HG03442 (cell line): ENCODE data around the gene RNF14.

Experiments used
- ATAC-seq: cut with Tn5 transposase; IDR thresholded peaks from one replicate; pipeline ENCODE4 v1.9.1; 2021; ENCODE audit warnings: mild to moderate bottlenecking, moderate library complexity; ENCODE audit not compliant: unreplicated experiment

Gene RNF14

DNA sequence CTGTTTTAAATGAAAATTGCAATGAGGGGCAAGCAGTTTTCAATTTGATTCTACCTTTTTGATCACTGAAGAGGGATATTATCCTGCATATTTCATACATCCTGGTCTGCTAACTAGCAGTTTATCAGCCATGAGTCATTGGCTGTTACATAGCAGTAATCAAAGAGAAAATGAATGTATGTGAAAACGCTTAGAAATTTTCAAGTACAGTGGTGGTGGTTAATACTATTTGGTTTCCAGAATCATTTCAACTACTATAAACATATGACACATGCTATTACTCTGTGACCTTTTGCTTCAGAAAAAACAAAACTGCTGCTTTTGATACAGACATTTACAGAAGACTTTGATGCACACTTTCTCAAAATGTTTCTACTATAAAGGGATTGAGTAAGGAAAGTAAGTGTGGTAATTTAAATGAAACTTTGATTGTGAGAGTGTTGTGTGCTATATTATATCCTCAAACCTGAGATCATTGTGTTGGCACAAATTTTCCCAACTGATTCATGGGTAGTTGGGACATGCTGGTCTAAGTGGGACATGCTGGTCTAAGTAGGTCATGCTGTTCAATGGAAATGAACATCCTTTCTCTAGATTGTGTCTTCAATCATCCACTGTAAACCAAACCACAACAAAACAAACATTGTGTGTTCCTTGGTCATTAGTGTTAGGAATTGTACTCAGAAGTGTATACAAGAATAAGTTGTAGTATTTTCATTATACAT is 5.1 kb downstream of the RNF14 start:
- ATAC-seq, result no peak

GRCh38 chr5:141976176-141976575 is 7.3 kb downstream of the RNF14 start:
- no peak for ATAC-seq

DNA sequence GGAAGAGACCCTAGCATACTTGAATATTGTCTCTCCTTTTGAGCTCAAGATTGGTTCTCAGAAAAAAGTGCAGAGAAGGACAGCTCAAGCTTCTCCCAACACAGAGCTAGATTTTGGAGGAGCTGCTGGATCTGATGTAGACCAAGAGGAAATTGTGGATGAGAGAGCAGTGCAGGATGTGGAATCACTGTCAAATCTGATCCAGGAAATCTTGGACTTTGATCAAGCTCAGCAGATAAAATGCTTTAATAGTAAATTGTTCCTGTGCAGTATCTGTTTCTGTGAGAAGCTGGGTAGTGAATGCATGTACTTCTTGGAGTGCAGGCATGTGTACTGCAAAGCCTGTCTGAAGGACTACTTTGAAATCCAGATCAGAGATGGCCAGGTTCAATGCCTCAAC is 9.5 kb downstream of the RNF14 start:
- no peak for ATAC-seq

GRCh38 chr5:141982626-141983025 is 13.7 kb downstream of the RNF14 start:
- no peak for ATAC-seq

GRCh38 chr5:141986072-141986471 is 17.2 kb downstream of the RNF14 start:
- no peak for ATAC-seq

DNA sequence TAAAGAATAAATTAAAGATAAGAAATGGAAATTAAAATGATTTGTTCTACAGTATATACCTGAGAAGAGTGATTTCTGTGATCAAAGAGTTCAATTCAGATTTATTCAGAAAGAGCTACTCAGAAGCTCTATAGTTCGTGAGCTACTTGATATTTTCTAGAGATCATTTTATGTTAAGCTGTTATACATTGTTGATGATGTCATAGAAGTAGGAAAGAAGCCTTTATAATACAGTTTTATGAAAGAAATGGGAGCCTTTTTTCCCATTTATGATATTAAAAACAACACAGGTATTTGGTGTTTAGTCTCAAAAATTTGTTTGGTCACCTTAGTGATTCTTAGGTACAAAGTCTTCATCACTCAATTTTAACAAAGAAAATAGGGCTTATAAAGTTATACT is 20.8 kb downstream of the RNF14 start:
- no peak for ATAC-seq

DNA sequence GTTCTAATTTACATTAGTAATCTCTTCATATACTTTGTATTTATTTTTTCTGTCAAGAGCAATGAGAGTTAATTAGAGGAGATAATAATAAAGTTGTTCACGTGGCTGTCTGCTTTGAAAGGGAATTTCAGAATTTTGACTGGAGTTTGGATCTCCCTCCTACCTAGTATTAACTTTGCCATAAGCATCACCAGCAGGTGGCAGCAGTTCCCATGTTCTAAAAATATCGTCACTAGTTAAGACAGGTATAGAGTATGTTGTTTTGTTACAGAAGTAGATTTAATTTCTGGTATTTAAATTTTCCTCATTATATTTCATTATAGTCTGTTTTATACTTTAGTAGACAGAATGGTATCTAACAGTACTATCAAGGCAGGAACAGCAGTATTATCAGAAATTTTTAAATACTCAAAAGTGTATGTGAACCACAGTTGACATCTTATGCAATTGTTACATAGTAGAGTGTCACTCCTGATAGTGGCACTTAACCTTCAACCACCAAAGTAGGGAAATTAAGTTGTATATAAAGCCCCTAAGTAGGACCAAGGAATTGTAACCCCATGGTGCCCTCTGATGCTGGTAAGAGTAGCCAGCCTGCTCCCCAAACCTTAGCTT is 23.6 kb downstream of the RNF14 start:
- ATAC-seq, result no peak

DNA sequence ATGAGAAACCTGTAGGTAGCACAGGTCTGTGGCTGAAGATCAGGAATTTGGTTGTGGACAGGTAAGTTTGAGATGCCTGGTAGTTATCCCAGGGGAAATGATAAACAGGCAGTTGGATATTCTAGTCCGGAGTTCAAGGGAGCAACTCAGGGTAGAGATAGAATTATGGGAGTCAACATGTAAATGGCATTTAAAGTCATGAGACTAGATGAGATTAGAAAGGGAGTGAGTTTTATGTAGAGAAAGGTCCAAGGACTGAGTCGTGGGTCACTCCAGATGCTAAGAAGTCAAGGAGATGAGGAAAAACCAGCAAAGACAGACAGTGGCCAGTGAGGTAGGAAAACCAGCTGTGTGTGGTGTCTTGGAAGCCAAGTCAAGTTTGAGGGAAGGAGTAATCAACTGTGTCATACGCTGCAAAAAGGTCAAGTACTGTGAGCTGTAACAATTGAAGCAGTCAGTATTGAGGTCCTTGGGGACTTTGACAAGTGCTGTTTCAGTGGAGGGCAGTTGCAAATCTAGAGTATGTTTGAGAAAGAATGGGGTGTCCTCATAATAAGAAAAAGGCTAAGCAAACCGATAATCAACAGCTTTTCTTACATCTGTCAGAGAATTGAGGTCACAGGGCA is 25.7 kb downstream of the RNF14 start:
- no peak for ATAC-seq

DNA sequence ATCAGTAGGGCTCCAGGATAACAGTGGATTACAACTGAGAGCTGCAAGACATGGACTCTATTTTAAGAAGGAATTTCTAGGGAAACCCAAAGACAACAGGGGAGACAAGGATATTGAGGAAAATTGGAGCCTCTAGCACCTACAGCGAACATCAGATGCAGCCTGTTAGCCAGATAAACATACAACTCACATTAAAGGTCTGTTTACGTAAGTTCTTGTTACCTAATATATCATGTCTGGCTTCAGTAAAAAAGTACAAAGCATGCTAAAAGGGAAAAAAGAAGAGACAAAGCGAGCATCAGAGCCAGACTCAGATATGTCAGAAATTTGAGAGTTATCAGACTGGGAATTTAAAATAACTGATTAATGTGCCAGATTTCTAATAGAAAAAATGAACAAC is 26.8 kb downstream of the RNF14 start:
- ATAC-seq, result no peak

- ATAC-seq, result no peak
These were observed 28.6 kb downstream of the RNF14 start for GRCh38 chr5:141997358-141997960.

- ATAC-seq, result no peak
These were observed 31.3 kb downstream of the RNF14 start for GRCh38 chr5:142000173-142000572.

GRCh38 chr5:142000704-142001484 is 32.0 kb downstream of the RNF14 start:
- no peak for ATAC-seq

DNA sequence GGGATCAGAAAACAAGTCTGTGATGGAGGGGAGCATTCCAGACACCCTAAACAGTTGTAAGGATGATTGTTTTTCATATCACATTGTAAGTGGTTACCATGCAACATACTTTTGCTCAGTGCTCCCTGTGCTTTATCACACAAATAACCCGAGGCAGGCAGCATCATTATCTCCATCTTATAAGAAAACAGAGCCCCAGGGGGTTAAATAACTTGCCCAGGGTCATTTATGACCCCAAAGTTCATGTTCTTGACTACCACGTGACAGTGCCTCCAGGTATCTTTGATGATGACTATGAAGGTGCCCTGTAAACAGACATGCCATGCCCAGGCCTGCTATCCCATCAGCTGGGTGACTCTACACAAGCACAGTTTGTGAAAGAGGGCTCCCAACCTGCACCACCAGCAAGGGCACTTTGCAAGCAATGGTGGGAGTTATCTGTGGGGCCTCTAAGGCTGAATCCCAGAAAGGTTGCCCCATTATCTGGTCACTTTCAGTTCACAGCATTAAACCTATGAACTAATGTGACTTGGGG is 34.4 kb downstream of the RNF14 start:
- ATAC-seq, result no peak

GRCh38 chr5:142006363-142007236 is 37.7 kb downstream of the RNF14 start:
- peak; percentile 44 for ATAC-seq

DNA sequence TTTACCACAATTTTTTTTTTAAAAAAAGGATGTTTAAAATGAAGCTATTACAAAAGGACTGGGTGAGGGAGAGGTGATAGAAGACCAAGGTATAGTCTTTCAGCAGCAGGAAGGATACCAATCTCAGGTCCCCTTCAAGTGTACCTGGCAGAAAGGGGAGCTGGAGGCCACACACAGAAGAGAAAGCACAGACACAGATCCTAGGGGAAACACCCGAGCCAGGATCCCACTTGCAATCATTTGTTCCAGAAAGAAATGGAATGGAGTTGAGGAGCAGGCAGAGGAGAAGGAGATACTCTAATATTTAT is 38.3 kb downstream of the RNF14 start:
- ATAC-seq, result no peak

- no peak for ATAC-seq
These were observed 39.9 kb downstream of the RNF14 start for GRCh38 chr5:142008813-142009212.

DNA sequence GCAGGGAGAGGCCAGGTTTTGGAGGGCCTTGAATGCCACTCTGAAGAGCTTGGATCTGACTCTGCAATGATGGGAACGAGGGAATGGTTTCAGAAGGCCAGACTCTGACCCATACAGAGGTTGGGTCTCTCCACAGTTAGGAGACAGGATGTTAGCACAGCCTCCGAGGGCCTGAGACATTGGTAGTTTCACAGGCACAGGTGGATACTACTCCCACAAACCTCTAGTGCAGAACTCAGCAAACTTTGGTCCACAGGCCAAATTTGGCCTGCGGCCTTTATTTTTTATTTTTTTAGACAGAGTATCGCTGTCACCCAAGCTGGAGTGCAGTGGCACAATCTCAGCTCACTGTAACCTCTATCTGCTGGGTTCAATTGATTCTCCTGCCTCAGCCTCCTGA is 41.0 kb downstream of the RNF14 start:
- ATAC-seq, result no peak

GRCh38 chr5:142011572-142012185 is 42.8 kb downstream of the RNF14 start:
- no peak for ATAC-seq

DNA sequence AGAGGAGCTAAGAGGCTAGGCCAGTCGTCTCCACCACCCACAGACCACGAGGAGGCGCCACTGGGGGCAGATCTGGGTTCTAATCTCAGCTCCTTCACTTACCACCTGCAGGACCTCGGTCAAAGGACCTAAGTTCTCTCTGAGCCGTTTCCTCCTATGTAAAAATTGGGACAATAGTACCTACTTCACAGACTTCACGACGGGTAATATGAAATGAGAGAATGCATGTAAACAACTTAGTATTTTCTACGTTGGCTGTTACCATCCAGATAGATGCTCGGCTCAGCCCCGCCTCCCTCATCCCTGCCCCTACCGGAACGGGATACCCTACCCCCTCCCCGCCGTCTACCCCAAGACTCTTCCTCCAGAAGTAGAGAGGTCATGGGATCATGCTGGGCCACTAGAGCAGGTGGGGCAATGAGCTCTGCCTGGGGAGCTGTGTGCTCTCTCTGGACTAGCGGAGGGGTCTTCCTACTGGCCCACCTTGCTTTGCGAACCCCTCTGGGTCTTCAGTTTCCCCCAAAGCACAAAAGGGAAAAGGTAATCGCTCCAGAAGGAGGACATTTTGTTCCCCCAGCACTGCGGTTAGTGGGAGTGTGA is 43.4 kb downstream of the RNF14 start:
- ATAC-seq, result no peak
